Hepatocyte (in vitro differentiated cells): ENCODE measurements around the gene POU2AF1. TPM values are rescaled to one million over a fixed set of nuclear protein-coding genes. Genes with fewer than 3 reads are reported as not detected.

Experiments
- DNase-seq: peaks from one replicate; pipeline ENCODE4 v3.0.0-alpha.2; 2016; ENCODE audit warnings: low spot score
- H2AFZ ChIP-seq: fragments of 200-600 bp; sonication (generic); 2 replicates; pipeline ENCODE4 v1.6.0; 2016; ENCODE audit warnings: antibody characterized with exemption, mild to moderate bottlenecking
- H3K27ac ChIP-seq: fragments of 200-600 bp; sonication (generic); 2 replicates; pipeline ENCODE4 v1.5.1; 2016; ENCODE audit warnings: mild to moderate bottlenecking
- H3K27me3 ChIP-seq: fragments of 200-600 bp; sonication (generic); 2 replicates; pipeline ENCODE4 v1.6.1; 2016
- H3K36me3 ChIP-seq: fragments of 200-600 bp; sonication (generic); replicated peaks from 2 replicates; pipeline ENCODE4 v1.5.1; 2016; ENCODE audit warnings: low read depth; ENCODE audit not compliant: insufficient read depth
- H3K4me1 ChIP-seq: fragments of 200-600 bp; sonication (generic); 2 replicates; pipeline ENCODE4 v1.5.1; 2016; ENCODE audit warnings: mild to moderate bottlenecking, moderate library complexity; ENCODE audit not compliant: insufficient read depth
- H3K4me2 ChIP-seq: fragments of 200-600 bp; sonication (generic); 2 replicates; pipeline ENCODE4 v1.6.0; 2016
- H3K4me3 ChIP-seq: fragments of 200-600 bp; sonication (generic); 2 replicates; pipeline ENCODE4 v1.5.1; 2016; ENCODE audit warnings: mild to moderate bottlenecking
- H3K79me2 ChIP-seq: fragments of 200-600 bp; sonication (generic); 2 replicates; pipeline ENCODE4 v1.6.0; 2017; ENCODE audit warnings: mild to moderate bottlenecking
- H3K9me2 ChIP-seq: fragments of 200-600 bp; sonication (generic); replicated peaks from 2 replicates; pipeline ENCODE4 v1.6.0; 2017; ENCODE audit warnings: mild to moderate bottlenecking; ENCODE audit not compliant: insufficient read depth
- H3K9me3 ChIP-seq: fragments of 200-600 bp; sonication (generic); 2 replicates; pipeline ENCODE4 v1.5.1; 2016; ENCODE audit warnings: low read depth, mild to moderate bottlenecking
- H4K20me1 ChIP-seq: fragments of 200-600 bp; sonication (generic); 2 replicates; pipeline ENCODE4 v1.6.0; 2016; ENCODE audit warnings: mild to moderate bottlenecking; ENCODE audit not compliant: insufficient read depth, poor library complexity, severe bottlenecking
- CTCF ChIP-seq: fragments of 200-600 bp; sonication (generic); IDR thresholded peaks from 2 replicates; pipeline ENCODE4 v1.5.1; 2016; ENCODE audit warnings: antibody characterized with exemption, mild to moderate bottlenecking; ENCODE audit not compliant: poor library complexity
- EZH2 ChIP-seq: fragments of 200-600 bp; sonication (generic); IDR thresholded peaks from 2 replicates; pipeline ENCODE4 v1.6.1; 2016; ENCODE audit warnings: antibody characterized with exemption, mild to moderate bottlenecking, borderline replicate concordance
- EZH2phosphoT487 ChIP-seq: fragments of 200-600 bp; sonication (generic); IDR thresholded peaks from one replicate; pipeline ENCODE4 v1.6.1; 2018; ENCODE audit warnings: antibody characterized with exemption, mild to moderate bottlenecking, low read depth, moderate library complexity; ENCODE audit not compliant: unreplicated experiment, severe bottlenecking
- WGBS: methylation state at CpG from one replicate; pipeline ENCODE4 v1.1.6; 2016; ENCODE audit warnings: low lambda C conversion rate; ENCODE audit errors: missing lambda C conversion rate; 5-methylcytosine and 5-hydroxymethylcytosine counted together
- polyA plus RNA-seq: library from polyadenylated mRNA; unstranded; fragments of >200 nt; fragmentation: Nextera tagmentation; extraction: Ambion mirVana; gene quantifications from 2 replicates; pipeline ENCODE4 v1.2.1, GENCODE V29; 2016
- total RNA-seq: library from RNA; depleted of rRNA; stranded (reverse); fragments of >200 nt; gene quantifications from 2 replicates; pipeline ENCODE4 v1.2.3, GENCODE V29; 2014

POU2AF1 gene
- total and polyA plus RNA-seq, 2 experiments from 2014 or later, result 0.06 to 0.23 TPM

DNA sequence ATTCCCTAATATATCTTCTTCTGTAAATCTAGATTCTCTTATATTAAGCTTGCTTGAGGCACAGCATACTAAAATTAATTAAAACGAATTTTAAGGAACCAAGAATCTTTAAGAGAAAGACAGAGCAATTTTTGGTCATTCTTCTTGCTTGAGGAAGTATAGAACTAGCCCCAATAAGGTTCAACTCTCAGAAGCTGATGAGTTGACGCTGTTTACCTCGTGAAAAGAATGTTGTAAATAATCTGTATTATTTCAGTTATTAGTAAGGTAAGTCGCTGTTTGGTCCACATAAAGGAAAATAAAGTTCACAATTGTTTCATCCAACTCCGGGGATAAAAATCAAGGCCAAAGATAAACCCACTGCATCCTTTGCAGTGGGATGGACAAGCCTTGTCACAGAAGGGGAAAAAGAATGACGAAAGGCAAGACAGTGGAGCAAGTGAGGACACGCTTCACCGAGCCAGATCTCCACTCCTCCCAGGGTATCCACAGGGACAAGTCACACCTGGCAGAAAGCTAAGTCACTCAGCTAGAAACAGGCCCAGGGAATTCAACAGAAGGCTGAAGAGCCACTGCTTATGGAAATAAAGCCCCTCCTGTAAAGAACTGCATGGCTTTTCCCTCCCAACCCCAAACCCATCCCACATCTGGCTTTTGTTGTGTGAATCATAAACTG, 752 bp downstream of the POU2AF1 start:
- no peak for DNase-seq
- Histone ChIP-seq H3K4me1 (no peaks in the 10 kb centered on the region), H3K9me3 (no peaks in the 10 kb centered on the region), H3K4me3 (no peak overlapping the region), H4K20me1 (no peaks in the 10 kb centered on the region), H3K79me2 (no peaks in the 10 kb centered on the region), H3K27ac (no peak overlapping the region), H3K36me3 (no peaks in the 10 kb centered on the region), H3K4me2 (no peak overlapping the region), H3K27me3 (no peaks in the 10 kb centered on the region), H3K9me2 (no peaks in the 10 kb centered on the region), H2AFZ (no peak overlapping the region)
- TF ChIP-seq EZH2 (no peak), CTCF (no peak)
- 72% methylated on average over 8 of the region's 8 CpGs for WGBS

- no peaks in the 10 kb centered on the region for H3K9me3 ChIP-seq
- H3K27ac ChIP-seq, result no peak overlapping the region
- DNase-seq, result no peak
- 33% methylated on average over 3 of the region's 3 CpGs for WGBS
- no peaks in the 10 kb centered on the region for H3K27me3 ChIP-seq
- no peaks in the 10 kb centered on the region for H3K9me2 ChIP-seq
- TF ChIP-seq EZH2 (no peak), EZH2phosphoT487 (no peak), CTCF (no peak)
- H3K4me1 ChIP-seq, result no peaks in the 10 kb centered on the region
- H3K36me3 ChIP-seq, result no peaks in the 10 kb centered on the region
- no peak overlapping the region for H3K4me3 ChIP-seq
- H3K4me2 ChIP-seq, result no peak overlapping the region
- H3K79me2 ChIP-seq, result no peaks in the 10 kb centered on the region
- H2AFZ ChIP-seq, result no peak overlapping the region
- H4K20me1 ChIP-seq, result no peaks in the 10 kb centered on the region
These were observed 2.7 kb downstream of the POU2AF1 start for GRCh38 chr11:111376181-111376871.

DNA sequence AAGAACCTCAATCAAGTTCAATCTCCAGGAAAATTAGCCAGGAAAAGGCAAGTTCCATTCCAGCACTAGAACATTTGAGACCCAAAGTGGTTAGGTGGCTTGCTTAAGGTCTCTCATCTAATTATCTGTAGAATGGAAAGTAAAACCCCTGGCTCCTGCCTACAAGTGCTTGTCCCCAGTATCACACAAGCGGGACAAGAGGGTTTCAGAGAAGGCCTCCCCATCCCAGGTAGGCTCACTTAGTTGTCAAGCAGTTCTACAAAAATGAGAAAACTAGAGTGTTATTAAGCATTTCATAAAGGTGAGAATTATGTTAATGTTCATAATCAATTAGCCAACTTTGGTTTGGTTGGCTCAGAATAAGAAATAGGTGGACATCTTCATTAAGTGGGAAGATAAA, 5.5 kb downstream of the POU2AF1 start:
- H3K27me3 ChIP-seq, result no peaks in the 10 kb centered on the region
- no peaks in the 10 kb centered on the region for H3K36me3 ChIP-seq
- no peaks in the 10 kb centered on the region for H3K79me2 ChIP-seq
- H3K4me1 ChIP-seq, result no peaks in the 10 kb centered on the region
- no peaks in the 10 kb centered on the region for H4K20me1 ChIP-seq
- no peak overlapping the region for H2AFZ ChIP-seq
- no peaks in the 10 kb centered on the region for H3K9me2 ChIP-seq
- no peaks in the 10 kb centered on the region for H3K9me3 ChIP-seq
- 100% methylated on average over 1 of the region's 1 CpG for WGBS
- H3K4me2 ChIP-seq, result no peak overlapping the region
- DNase-seq, result no peak
- H3K27ac ChIP-seq, result no peak overlapping the region
- TF ChIP-seq CTCF, result no peak
- TF ChIP-seq EZH2, result no peak
- TF ChIP-seq EZH2phosphoT487, result no peak
- H3K4me3 ChIP-seq, result no peak overlapping the region
